NOMO-1 (cell line): Measurements from ENCODE around the gene LINC01488.
A peak's percentile ranks its signal among the peaks of the same experiment; 100 is the strongest.

Source experiments
- DNase-seq, 2 experiments: peaks; one replicate each; lab custom pipeline; 2025; ENCODE audit not compliant: unreplicated experiment in 2 of 2; lab: John Stamatoyannopoulos, UW

Gene LINC01488

GRCh38 chr11:69481393-69481844, at the start of gene LINC01488:
LINC01488 (plus strand) TSS chr11:69481663.
- DNase-seq: no peak

DNA sequence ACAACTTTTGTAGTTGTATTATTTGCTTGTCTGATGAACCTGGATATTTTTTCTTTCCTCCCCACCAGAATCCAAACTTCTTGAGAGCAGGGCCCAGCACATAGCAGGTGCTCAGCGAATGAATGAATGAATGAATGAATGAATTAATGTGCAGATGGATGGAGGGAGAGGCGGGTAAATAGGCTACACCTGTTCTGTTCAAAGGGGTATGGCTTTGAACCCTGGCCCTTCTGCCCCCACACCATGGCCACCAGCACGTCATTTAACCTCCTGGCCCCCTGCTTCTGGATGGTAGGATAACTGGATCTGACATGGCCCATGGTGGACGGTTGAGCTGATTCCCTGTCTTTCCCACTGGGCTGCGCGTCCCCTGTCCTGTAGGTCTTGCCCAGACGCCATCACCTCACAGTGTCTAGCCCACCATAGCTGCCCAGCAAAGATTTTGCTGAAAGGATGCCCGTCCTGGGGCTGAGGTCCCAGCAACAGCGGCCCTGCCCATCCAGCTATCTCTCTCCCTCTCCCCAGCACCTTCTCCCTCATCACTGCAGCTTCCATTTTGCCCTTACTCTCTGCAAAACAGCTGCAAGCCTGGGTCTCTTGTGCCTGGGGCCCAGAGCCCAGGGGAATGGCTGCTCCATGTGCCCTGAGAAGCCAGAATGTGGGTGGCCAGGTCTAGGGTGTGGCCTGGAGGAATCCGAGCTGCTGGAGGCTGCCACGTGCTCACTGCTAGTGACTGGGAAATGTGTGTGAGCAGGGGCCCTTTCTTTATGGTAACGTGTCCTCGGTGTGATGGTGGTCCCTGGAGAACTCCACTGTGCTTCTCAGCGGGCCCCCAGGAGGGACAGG, 49.3 kb upstream of the LINC01488 start:
- no peak for DNase-seq

DNA sequence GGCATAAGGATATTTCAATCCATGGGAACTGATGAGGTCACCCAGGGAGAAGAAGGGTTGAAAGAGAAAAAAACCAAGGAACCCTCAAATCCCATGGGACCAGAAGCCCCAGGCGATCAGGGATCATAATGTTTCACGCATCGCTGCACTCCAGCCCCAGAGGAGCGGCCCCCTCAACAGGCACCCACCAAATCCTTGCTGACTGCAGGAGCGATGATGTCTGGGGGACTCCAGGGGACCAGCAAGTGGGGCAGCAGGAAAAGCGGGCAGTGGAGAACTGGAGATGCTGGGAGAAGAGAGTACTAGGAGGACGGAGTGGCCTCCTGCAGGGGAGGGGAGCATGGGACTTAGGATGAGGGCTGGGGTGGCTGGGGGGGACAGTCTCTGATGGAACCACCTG, 47.7 kb upstream of the LINC01488 start:
- DNase-seq: no peak

DNA sequence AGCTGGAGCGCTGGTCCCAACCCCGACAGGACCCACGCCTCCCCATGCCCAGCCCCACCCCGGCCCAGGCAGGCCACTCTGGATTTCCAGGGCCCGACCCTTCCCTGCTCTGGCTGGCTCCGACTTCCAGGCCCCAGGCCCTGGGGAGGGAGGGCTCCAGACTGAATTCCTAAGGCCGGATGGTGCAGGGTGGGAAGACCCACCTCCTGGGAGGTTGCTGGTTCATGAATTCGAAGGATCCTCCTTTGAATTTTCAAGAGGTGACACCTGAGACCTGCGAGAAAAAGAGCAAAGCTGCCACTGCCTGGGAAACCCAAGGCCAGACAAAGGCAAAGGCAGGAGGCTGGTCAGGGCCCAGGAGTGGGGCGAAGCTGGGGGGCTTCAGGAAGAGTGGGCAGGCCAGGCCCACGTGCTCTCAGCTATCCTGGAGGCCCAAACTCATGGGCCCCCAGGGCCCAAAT, 47.0 kb upstream of the LINC01488 start:
- DNase-seq: no peak

DNA sequence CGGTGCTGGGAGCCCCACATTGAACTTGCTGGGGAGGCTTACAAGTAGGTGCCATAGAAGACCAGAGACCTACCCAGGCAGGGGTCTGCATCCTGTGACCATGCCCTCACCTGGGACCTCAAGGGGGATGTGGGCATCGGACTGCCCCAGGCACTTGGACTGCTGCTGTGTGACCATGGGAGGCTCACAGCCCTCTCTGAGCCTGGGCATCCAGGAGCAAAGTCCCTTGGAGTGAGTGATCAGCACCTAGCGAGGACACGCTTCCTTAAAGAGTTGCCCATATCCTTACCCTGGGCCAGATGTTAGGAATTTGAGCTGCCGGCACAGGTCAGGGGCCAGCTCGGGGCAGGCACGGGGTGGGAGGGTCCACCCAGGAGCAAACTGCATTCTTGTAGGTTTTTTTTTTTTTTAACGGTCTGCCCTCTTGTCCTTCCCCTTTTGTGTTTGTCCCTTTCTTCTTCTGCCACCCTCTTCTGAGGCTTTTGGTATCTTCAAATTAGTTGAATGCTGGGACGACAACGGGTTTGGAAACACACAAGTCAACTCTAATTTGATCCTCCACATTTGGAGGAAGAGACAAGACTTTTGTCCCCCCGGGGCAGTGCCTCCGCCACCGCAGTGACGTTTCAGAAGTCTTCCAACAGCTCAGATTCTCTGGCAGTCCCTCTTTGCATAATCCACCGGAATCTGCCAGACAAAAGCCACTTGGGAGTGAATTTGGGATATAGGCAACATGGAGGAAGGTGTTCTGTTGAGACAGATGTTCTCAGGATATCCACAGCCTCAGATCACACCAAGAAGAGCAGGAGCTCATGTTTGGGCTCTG, 46.1 kb upstream of the LINC01488 start:
- peak; percentile 30 to 44 for DNase-seq

DNA sequence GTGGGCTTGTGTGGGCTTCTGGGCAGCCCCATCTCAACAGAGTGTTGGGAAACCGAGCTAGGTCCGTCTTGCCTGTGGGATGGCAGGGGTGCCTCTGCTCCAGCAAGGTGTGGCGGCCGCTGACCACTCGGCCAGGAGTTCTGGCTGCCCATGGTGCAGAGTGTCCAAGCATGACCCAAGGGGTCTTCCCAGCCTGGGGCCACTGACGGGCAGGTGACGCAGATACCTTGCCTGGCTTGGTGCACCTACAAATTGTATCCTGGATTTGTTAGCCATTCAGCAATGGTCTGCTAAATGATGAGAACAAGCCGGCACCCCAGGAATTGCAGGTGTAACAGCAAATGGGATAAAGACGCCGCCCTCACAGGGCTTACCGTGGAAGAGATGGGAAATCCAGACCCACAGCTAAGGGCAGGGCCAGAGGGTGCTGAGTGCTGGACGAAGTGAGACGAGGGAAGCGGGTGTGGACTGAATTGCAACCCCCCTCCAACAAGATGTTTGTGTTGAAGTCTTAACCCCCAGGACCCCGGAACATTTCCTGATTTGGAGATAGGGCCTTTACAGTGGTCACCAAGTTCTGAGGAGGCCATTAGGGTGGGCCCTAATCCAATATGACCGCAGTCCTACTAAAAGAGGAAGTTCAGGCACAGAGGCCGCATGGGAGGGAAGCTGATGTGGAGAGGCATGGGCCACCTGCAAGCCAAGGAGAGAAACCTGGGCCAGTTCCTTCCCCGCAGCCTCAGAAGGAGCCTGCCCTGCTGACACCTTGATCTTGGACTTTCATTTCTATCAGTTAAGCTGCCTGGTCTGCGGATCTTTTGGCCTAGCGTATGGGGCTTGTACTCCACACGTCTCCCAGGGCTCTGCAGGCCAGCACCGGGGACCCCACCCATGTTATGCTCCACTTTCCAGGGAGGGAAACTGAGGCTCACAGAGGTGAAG, 45.2 kb upstream of the LINC01488 start:
- DNase-seq: peak; percentile 64 to 66

DNA sequence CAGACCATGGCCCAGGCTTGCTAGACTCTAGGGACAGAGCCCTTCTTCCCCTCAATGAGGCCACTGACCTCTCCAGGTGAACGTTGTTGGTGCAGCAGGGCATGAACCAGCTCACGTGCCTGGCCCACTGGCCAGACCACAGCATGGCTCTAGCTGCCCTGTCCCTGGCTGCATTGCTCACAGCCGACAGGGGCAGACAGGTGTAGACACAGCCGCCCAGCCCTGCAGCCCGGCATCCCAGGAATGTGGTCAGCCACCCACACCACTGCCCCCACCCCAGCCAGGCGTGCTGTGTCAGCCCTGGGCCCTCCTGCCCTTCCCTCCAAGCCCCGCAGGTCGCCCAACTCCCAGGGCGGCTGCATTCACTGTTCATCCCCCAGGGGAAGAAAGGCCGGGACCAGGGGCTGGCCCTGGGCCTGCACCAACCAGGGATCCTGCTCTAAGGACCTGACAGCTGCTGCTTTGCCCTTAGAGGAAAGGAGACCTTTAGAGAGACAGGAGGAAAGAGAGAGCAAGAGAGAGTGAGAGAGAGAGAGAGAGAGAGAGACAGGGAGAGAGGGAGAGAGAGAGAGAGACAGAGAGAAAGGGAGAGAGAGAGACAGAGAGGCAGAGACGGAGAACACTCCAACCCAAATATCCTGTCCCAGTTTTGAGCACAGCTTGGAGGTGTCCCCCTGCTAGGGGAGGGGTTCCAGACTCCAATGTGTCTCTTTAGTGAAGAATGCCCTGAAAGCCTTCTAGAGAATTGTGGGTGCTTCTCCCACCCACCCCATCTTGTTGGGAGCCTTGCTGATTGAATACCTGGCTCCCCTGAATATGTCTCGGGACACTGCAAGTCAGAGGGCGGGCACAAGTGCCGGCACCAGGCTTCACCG, 44.2 kb upstream of the LINC01488 start:
- no peak for DNase-seq

- DNase-seq: no peak
Observed at GRCh38 chr11:69437876-69438205, 43.6 kb upstream of the LINC01488 start.

DNA sequence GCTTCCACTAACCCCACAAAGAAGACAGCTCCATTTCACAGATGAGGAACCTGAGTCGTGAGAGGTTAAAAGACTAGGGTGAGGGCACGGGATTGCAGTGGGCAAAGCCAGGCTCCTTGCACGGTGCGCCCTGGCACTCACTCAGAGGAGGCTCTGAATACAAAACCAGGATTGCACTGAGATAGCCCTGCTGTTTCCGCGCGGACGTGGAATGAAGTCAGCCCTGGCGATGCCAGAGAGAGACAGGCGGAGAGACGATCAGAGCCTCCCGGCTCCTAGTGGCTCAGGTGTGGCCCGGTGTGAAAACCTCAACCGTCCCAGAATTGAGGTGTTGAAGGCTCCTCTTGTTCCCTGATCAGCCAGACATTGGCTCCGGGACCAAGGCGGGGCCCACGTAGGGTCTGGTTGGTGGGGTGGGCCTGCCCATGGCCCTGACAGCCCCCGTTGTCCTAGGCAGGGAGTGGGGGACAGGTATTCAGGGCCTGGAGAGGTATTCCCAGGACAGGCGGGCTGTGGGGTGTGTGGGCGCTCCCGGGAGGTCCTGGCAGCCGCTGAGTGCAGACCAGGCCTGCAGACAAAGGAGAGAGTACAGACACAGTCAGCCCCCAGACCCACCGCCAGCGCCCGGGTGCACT, 43.1 kb upstream of the LINC01488 start:
- DNase-seq: no peak

DNA sequence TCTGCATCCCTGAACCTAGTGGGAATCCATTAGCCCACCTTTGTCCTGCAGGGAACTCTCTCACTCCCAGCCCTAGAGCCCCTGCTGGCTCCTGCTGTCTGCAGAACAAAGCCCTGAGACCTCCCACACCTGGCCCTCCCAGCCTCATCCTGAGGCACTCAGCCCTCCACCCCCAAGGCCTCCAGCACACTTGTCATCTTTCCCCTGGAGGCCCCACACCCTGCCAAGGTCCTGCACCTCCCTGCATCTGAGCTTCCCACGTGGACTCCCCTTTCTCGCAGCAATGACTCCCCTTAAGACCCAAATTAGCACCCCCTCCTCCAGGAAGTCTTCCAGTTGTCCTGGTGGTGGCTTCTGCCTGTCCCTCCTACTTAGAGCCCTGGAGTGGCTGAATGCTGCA, 42.3 kb upstream of the LINC01488 start:
- no peak for DNase-seq

DNA sequence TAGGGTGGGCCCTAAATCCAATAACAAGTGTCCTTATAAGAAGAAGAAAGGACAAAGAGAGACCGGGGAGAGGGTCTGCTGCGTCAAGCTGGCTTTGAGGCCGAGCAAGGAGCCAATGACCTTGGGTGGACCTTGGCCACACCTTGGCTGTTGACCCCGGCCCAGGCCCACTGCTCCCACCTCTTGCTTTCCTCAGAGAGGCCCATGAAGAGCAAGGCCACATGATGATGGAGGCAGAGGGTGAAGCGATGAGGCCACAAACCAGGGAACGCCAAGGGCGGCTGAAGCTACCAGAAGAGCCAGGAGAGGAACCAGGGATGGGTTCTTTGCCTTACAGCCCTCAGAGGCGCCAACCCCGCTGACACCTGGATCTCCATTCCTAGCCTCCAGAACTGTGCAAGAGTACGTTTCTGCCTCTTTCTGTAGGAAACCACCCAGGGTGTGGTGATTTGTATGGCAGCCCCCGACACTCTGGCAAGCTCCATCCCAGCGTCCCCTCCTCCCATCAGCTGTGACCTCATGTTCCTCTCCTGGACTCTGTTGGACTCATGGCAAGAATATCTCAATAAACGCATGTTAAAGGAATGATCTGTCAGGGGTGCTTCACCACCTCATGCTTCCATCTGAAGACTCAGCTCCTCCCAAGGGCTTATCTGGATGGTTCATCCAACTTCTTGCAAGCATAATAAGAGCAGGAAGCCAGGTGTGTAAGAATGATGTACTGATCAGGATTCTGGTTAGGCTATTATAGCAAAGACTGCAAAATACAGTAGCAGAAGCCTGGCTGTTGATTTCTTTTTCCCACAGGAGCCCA, 41.6 kb upstream of the LINC01488 start:
- DNase-seq: no peak

DNA sequence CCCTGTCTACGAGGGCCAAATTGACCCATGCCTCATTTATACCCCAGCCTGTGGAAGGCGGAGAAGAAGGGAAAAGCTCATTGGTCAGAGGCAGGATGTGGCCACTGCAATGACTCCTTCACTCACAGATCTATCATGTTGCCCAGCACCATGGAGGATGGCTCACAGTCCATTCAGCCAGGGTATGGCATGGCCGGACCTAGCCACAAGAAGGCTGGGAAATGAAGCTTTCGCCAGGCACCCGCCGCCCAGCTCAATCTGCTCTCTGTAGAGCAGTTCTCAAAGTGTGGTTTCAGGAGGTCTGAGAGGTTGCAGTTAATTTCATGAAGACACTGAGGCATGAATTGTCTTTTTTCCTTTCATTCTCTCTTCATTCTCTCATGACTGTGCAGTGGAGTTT, 40.6 kb upstream of the LINC01488 start:
- no peak for DNase-seq

DNA sequence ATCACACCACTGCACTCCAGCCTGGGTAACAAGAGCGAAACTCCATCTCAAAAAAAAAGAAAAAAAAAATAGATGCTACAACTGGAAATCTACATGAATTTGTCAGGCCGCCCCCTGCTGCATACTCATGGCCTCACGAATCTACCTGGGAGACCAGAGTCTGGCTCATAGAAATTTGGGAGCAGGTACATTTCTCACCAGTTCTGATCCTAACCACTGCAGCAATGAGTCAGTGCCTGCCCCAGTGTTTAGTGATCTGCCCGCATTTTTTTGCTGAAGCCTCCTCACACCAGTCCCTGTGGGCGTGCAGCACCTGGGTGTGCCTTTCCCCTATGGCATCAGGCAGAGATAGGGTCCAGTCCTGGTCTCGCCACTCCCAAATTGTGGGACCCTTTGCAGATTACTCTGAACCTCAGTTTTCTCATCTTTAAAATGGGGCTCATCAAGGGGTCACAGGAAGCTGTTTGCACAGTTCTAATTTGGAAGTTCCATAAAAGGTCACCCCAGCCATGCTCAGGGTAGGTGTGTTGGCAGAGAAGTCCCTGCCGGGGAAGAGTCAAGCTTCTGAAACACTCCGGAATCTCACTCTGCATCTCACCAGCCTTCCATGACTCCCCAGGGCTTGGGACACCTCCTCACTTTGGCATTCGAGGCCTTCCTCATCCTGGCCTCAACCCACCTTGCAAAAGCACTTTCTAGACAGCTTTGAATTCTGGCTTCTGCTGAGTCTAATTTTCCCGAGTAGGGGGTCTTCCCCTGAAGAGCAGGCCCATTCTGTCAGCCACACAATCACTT, 39.3 kb upstream of the LINC01488 start:
- DNase-seq: no peak

DNA sequence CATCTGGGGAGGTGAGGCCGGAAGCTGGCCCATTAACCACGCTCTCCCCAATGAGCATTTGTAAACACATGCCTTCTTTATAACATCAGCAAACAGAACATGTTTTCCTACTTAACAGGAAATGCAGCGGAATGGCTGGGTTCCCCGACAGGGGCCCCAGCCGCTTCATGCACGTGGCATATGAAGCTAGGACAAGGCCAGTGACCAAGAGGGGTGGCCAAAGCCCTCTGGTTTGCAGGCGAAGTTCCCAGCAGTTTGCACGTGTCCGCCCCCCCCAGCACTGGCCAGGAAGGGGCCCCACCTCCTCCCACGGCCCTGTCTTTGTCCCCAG, 38.7 kb upstream of the LINC01488 start:
- no peak for DNase-seq

- DNase-seq: peak; percentile 92 to 96
Observed at GRCh38 chr11:69443138-69443967, 38.1 kb upstream of the LINC01488 start.

- no peak for DNase-seq
Observed at GRCh38 chr11:69443968-69444364, 37.5 kb upstream of the LINC01488 start.
